ENCODE results near the gene GDF7. TPM values are rescaled to one million over a fixed set of nuclear protein-coding genes. Genes with fewer than 3 reads are reported as not detected.
A peak's percentile ranks its signal among the peaks of the same experiment; 100 is the strongest.

GDF7 gene
- polyA plus RNA-seq, 1 donor (not counting 4 experiments of a cell fraction or from before 2014, with no cell fraction given), result not detected

DNA sequence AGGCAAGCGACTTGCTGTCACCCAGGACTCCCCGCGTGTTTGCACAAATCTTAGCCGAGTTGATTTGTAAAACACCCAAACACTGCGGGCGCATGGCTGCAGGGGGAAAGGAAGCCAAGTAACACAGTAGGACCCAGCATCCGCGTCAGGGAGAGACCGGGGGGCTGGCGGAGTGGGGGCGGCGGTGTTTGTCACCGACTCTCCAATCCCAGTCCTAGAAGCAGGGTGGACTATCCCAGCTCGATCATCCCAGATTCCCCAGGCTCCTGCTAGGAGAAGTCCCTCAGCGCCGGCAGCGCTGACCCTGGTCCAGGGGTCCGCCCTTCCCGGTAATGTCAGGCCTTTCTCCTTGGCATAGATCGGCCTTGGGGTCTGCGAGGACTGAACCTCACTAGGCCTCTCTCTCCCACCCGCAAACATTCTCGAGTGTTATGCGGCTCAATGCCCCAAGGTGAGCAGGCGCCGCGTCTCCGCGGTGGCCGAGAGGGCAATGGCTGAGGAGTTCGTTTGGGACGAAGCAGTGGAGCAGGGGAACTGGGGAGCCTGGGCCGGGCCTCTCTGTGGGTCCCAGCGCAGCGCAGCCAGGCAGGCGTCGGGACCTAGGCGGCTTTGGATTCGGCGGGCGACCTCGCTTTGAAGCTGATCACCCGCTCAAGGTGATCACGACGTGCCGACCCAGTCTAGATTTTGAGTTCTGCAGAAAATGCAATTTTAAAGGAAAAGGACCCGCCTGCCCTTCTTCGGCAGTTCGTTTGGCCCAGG is 1.5 kb upstream of the GDF7 start:
- Histone ChIP-seq H3K9me1 (ENCODE audit: control insufficient read depth, extremely low read depth, insufficient read depth, low read length) (no peaks in the 10 kb centered on the region), H3K79me2 (ENCODE audit: control insufficient read depth, insufficient read depth, low read length) (no peaks in the 10 kb centered on the region), H4K20me1 (ENCODE audit: control insufficient read depth, extremely low read depth, insufficient read depth, low read length) (no peaks in the 10 kb centered on the region), H3K9ac (ENCODE audit: control insufficient read depth, extremely low read depth, insufficient read depth, low read length) (no peak overlapping the region), H3K4me2 (ENCODE audit: control insufficient read depth, extremely low read depth, insufficient read depth, low read depth, low read length) (peak overlapping the region; percentile 45), H3K36me3 (ENCODE audit: control insufficient read depth in 2 of 2, extremely low read depth in 1 of 2, insufficient read depth in 2 of 2, low read length in 2 of 2) (no peaks in the 10 kb centered on the region), H3K27me3 (ENCODE audit: control insufficient read depth, extremely low read depth, insufficient read depth, low read length) (peaks cover 81% of the 10 kb centered on the region), H3K4me1 (ENCODE audit: control insufficient read depth, extremely low read depth, insufficient read depth, low read length) (peaks cover 13% of the 10 kb centered on the region), H3K4me3 (ENCODE audit: control insufficient read depth in 2 of 3, extremely low read depth in 1 of 3, insufficient read depth in 2 of 3, low read depth in 1 of 3, low read length in 3 of 3) (no peak overlapping the region), H3K27ac (ENCODE audit: control insufficient read depth, insufficient read depth, low read length) (no peak overlapping the region), H3K9me3 (ENCODE audit: control insufficient read depth, low read depth, low read length) (no peaks in the 10 kb centered on the region), H2AFZ (ENCODE audit: control insufficient read depth, low read length) (no peak overlapping the region)
- DNase-seq (ENCODE audit: low read depth, low spot score) (no peak), FAIRE-seq (no peak)
- dilution Hi-C loops (cut with MboI; ENCODE audit: extremely low pct_ligation_motif_present, low sequenced_read_pairs), result no loop called here
- TF ChIP-seq, protein P1, sequence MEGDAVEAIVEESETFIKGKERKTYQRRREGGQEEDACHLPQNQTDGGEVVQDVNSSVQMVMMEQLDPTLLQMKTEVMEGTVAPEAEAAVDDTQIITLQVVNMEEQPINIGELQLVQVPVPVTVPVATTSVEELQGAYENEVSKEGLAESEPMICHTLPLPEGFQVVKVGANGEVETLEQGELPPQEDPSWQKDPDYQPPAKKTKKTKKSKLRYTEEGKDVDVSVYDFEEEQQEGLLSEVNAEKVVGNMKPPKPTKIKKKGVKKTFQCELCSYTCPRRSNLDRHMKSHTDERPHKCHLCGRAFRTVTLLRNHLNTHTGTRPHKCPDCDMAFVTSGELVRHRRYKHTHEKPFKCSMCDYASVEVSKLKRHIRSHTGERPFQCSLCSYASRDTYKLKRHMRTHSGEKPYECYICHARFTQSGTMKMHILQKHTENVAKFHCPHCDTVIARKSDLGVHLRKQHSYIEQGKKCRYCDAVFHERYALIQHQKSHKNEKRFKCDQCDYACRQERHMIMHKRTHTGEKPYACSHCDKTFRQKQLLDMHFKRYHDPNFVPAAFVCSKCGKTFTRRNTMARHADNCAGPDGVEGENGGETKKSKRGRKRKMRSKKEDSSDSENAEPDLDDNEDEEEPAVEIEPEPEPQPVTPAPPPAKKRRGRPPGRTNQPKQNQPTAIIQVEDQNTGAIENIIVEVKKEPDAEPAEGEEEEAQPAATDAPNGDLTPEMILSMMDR (optimal IDR thresholded peaks at IDR 0.05 in 1 of 3, IDR thresholded peaks at IDR 0.05 in 1 of 3, conservative IDR thresholded peaks at IDR 0.05 in 1 of 3; ENCODE audit: extremely low read depth in 1 of 3, insufficient read depth in 2 of 3, low read length in 3 of 3), result no peak
- peak; percentile 91 for TF ChIP-seq EZH2 (IDR thresholded peaks at IDR 0.05; ENCODE audit: low read length)

DNA sequence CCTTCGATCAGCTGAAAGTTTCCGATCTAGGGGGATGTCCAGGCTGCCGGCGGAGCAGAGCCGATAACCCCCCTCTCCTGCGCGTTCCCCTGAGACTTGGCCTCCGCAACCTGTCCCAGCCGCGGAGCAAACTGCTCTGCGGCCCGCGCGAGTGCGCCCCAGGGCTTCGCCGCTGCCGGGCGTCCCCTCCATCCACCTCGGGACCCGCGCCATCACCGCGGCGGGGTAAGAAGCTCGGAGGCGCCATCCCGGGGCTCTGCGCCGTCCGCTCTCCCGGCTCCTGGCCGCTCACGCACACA is 990 bp upstream of the GDF7 start:
- Histone ChIP-seq H3K9me1 (ENCODE audit: control insufficient read depth, extremely low read depth, insufficient read depth, low read length) (no peaks in the 10 kb centered on the region), H4K20me1 (ENCODE audit: control insufficient read depth, extremely low read depth, insufficient read depth, low read length) (no peaks in the 10 kb centered on the region), H3K27ac (ENCODE audit: control insufficient read depth, insufficient read depth, low read length) (no peak overlapping the region), H3K4me1 (ENCODE audit: control insufficient read depth, extremely low read depth, insufficient read depth, low read length) (peaks cover 9% of the 10 kb centered on the region), H2AFZ (ENCODE audit: control insufficient read depth, low read length) (peak overlapping the region; percentile 39), H3K27me3 (ENCODE audit: control insufficient read depth, extremely low read depth, insufficient read depth, low read length) (peaks cover 86% of the 10 kb centered on the region), H3K9ac (ENCODE audit: control insufficient read depth, extremely low read depth, insufficient read depth, low read length) (no peak overlapping the region), H3K9me3 (ENCODE audit: control insufficient read depth, low read depth, low read length) (no peaks in the 10 kb centered on the region), H3K4me2 (ENCODE audit: control insufficient read depth, extremely low read depth, insufficient read depth, low read depth, low read length) (peak overlapping the region; percentile 45), H3K79me2 (ENCODE audit: control insufficient read depth, insufficient read depth, low read length) (no peaks in the 10 kb centered on the region), H3K4me3 (ENCODE audit: control insufficient read depth in 2 of 3, extremely low read depth in 1 of 3, insufficient read depth in 2 of 3, low read depth in 1 of 3, low read length in 3 of 3) (peak overlapping the region in 1 of 3 experiments; percentile 25), H3K36me3 (ENCODE audit: control insufficient read depth in 2 of 2, extremely low read depth in 1 of 2, insufficient read depth in 2 of 2, low read length in 2 of 2) (no peaks in the 10 kb centered on the region)
- no peak for FAIRE-seq
- no peak for DNase-seq (ENCODE audit: low read depth, low spot score)
- no peak for TF ChIP-seq EZH2 (IDR thresholded peaks at IDR 0.05; ENCODE audit: low read length)
- TF ChIP-seq, protein P1 (optimal IDR thresholded peaks at IDR 0.05 in 1 of 3, IDR thresholded peaks at IDR 0.05 in 1 of 3, conservative IDR thresholded peaks at IDR 0.05 in 1 of 3; ENCODE audit: extremely low read depth in 1 of 3, insufficient read depth in 2 of 3, low read length in 3 of 3), result no peak
- dilution Hi-C loops (cut with MboI; ENCODE audit: extremely low pct_ligation_motif_present, low sequenced_read_pairs), result no loop called here
